Urinary bladder (tissue), 4 donors: ENCODE measurements around the gene ANXA6. TPM values are rescaled to one million over a fixed set of nuclear protein-coding genes. Genes with fewer than 3 reads are reported as not detected.

Experiments used
- DNase-seq: peaks from one replicate; pipeline ENCODE4 v3.0.0-alpha.2; 2015; ENCODE audit errors: extremely low spot score
- H3K27ac ChIP-seq: one replicate; pipeline ENCODE4 v1.5.1; 2013; ENCODE audit warnings: low read depth, mild to moderate bottlenecking, moderate library complexity
- H3K36me3 ChIP-seq: one replicate; pipeline ENCODE4 v1.6.1; 2013; ENCODE audit warnings: mild to moderate bottlenecking, moderate library complexity; ENCODE audit not compliant: insufficient read depth
- H3K4me1 ChIP-seq: one replicate; pipeline ENCODE4 v1.6.1; 2013; ENCODE audit warnings: mild to moderate bottlenecking, moderate library complexity; ENCODE audit not compliant: insufficient read depth
- H3K4me3 ChIP-seq: one replicate; pipeline ENCODE4 v1.5.1; 2013; ENCODE audit warnings: low read depth, low read length
- WGBS: extraction: QIAGEN DNeasy Blood & Tissue Kit; methylation state at CpG from one replicate; pipeline ENCODE4 v1.1.7; 2013; 5-methylcytosine and 5-hydroxymethylcytosine counted together
- polyA plus RNA-seq: library from polyadenylated mRNA; stranded (reverse); fragments of 200-250 nt; gene quantifications from one replicate; pipeline ENCODE4 v1.2.3, GENCODE V29; 2013
- total RNA-seq: library from RNA; depleted of rRNA; stranded (reverse); fragments of >200 nt; gene quantifications from one replicate; pipeline ENCODE4 v1.2.3, GENCODE V29; 2014
- donor health status: healthy with polysubstance abuse.
- donor health status: healthy.

Gene ANXA6
- total and polyA plus RNA-seq, 2 donors = 275 to 426 TPM

DNA sequence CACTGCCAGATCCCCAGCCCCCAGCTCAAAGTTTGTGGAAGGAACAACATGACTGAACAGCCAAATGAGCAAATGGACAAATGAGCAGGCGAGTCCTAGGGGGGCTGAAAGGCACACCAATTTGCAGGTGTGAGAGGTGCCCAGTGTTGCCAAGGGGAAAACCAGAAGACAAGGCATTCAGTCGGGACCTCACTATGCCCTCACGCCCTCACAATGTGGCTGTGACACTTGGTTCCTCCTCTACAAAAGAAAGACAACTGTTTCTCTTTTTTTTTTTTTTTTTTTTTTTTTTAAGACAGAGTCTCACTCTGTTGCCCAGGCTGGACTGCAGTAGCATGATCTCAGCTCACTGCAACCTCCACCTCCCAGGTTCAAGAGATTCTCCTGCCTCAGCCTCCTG is 104.7 kb downstream of the ANXA6 start:
- Histone ChIP-seq H3K36me3 (no peaks in the 10 kb centered on the region), H3K27ac (no peak overlapping the region), H3K4me3 (no peak overlapping the region), H3K4me1 (no peaks in the 10 kb centered on the region)
- 91% methylated on average over 3 of the region's 3 CpGs for WGBS
- no peak for DNase-seq

DNA sequence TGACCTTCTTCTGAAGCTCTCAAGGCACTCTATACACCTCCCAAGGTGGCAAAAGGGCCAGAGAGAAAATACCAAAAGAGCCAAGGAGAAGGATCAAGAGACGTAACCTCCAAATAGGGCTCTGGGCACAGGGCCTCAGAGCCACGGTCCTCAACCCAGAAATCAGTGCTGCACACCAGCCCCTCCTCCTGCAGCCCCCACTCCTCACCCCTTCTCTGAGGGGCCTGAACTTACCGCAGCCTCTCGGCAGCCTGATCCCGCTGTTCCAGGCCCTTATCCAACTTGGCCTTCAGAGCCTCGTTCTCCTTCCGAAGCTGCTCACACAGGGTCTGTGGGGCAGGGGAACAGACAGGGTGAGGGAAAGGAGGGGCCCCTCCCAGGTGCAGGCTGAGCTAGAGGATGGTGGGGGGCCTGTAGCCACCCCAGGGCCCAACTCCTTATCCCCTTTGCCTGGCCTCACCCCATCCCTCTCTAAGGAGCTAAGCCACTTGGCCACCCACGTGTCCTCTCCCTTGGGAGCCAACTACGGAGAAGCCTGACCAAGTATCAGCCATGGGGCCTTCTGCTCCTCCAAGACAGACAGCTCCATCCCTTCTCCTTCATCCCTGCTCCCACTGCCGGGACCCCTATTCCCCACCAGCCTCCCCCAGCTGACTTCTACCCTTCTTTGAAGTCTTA is 105.5 kb downstream of the ANXA6 start:
- WGBS = 66% methylated on average over 10 of the region's 10 CpGs
- Histone ChIP-seq H3K36me3 (no peaks in the 10 kb centered on the region), H3K4me3 (no peak overlapping the region)

DNA sequence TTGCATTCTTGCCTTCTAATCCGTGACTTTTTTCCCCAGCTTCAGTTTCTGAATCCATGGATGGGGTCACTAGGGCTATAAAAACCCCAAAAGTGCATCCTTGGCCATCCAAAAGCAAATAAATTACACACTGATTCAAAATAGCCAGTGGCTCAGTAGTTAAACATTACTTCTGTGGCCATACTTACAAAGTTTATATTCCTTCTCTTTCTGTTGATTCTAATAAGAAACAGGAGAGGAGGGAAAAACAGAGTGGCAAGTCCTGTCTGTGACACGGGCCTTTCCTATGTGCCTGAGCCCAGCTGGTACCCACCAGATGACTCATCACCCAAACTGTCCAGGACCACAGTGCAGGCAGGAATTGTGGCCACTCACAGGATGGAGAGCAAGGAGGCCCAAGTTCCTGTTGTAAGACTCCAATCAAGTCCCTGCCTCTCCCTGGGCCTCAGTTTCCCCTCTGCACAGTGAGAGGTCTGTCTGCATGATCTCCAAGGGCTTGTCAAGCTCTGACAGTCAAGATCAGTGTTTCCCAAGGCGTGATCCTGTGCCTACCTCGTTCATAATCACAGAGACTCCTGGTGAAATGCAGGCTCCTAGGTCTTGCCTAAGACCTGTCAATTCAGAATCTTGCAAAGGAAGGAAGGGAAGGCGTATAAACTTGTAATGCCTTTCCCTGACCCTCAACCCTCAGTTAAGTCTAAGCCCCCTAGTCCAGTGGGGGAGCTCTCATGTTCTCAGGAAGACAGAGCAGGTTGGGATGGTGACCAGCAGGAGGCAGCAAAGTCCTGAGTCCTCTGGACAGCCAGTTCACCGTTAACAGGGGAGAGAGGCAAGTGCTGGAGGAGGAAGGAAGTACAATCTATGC is 106.3 kb downstream of the ANXA6 start:
- Histone ChIP-seq H3K27ac (peak overlapping the region; percentile 24), H3K4me3 (no peak overlapping the region), H3K4me1 (no peaks in the 10 kb centered on the region), H3K36me3 (no peaks in the 10 kb centered on the region)
- WGBS = 66% methylated on average over 6 of the region's 6 CpGs
- no peak for DNase-seq

More for the DNA sequence above, 105.5 kb downstream of the ANXA6 start:
- Histone ChIP-seq H3K4me1 (no peaks in the 10 kb centered on the region), H3K27ac (peak overlapping the region; percentile 24)
- no peak for DNase-seq

Other genes with a start within 250 kb of the ANXA6 start
- gene GPX3, start 137.2 kb downstream of the ANXA6 start, total RNA-seq = 8.6 TPM
- 1,418 TPM for gene GPX3, start 137.2 kb downstream of the ANXA6 start, polyA plus RNA-seq
- 32.4 TPM for gene TNIP1, start 76.7 kb downstream of the ANXA6 start, total RNA-seq
- gene TNIP1, start 76.7 kb downstream of the ANXA6 start, polyA plus RNA-seq = 69.3 TPM
- 13.9 TPM for gene CCDC69, start 66.3 kb upstream of the ANXA6 start, total RNA-seq
- 155 TPM for gene CCDC69, start 66.3 kb upstream of the ANXA6 start, polyA plus RNA-seq
- gene GM2A, start 95.4 kb upstream of the ANXA6 start, total RNA-seq = 33.7 TPM
- 28.6 TPM for gene GM2A, start 95.4 kb upstream of the ANXA6 start, polyA plus RNA-seq
- gene SLC36A3, start 146.0 kb upstream of the ANXA6 start, total RNA-seq = not detected
- not detected for gene SLC36A3, start 146.0 kb upstream of the ANXA6 start, polyA plus RNA-seq
- not detected for gene SLC36A2, start 189.8 kb upstream of the ANXA6 start, total RNA-seq
- gene SLC36A2, start 189.8 kb upstream of the ANXA6 start, polyA plus RNA-seq = 0.03 TPM